B cell (primary cell): ENCODE results near the gene FAM210B. TPM values are rescaled to one million over a fixed set of nuclear protein-coding genes. Genes with fewer than 3 reads are reported as not detected.

Experiments used
- ATAC-seq: fragments of 200-7000 bp; cut with Tn5 transposase; one replicate; pipeline ENCODE4 v1.10.0; 2021; ENCODE audit warnings: low read depth, mild to moderate bottlenecking, moderate number of reproducible peaks, moderate library complexity
- CTCF ChIA-PET: fragments of 350-600 bp; sonication (Branson Sonifier 250); formaldehyde crosslinking; loops from one replicate; lab custom pipeline; 2021; ENCODE audit warnings: antibody characterized with exemption, inconsistent platforms; lab: Charles Lee
- POLR2A ChIA-PET: fragments of 350-600 bp; sonication (Branson Sonifier 250); formaldehyde crosslinking; loops from one replicate; lab custom pipeline; 2021; ENCODE audit warnings: antibody characterized with exemption; lab: Charles Lee
- DNase-seq: peaks from one replicate; pipeline ENCODE4 v3.0.0; 2013
- H2AFZ ChIP-seq: 2 replicates; pipeline ENCODE4 v1.6.1; 2012; ENCODE audit warnings: mild to moderate bottlenecking, low read depth, low read length; ENCODE audit not compliant: insufficient read depth, poor library complexity, severe bottlenecking
- H3K27ac ChIP-seq, 2 donors: 1 replicate in 1 of 2; 2 replicates in 1 of 2; pipeline ENCODE4 v1.5.1; 2012 to 2013; ENCODE audit warnings: low read length in 2 of 2, mild to moderate bottlenecking in 2 of 2, moderate library complexity in 1 of 2
- H3K27me3 ChIP-seq, 4 experiments: fragments of 200-600 bp in 1 of 4; sonication (generic) in 1 of 4; replicated peaks in 1 of 4; 1 replicate in 2 of 4; 2 replicates in 2 of 4; pipeline versions ENCODE4 v1.6.1 to v1.7.0; 2013 to 2016; ENCODE audit warnings: low read length in 3 of 4, mild to moderate bottlenecking in 2 of 4, mixed read lengths in 1 of 4, moderate library complexity in 1 of 4; ENCODE audit not compliant: insufficient read depth in 4 of 4, control insufficient read depth in 3 of 4; ENCODE audit errors: control extremely low read depth in 1 of 4
- H3K36me3 ChIP-seq, 2 experiments: replicated peaks in 1 of 2; 1 replicate in 1 of 2; 2 replicates in 1 of 2; pipeline versions ENCODE4 v1.6.1 to v1.7.1; 2013; ENCODE audit warnings: low read length in 1 of 2; ENCODE audit not compliant: insufficient read depth in 2 of 2, control insufficient read depth in 1 of 2; ENCODE audit errors: control extremely low read depth in 1 of 2, extremely low read depth in 1 of 2
- H3K4me1 ChIP-seq, 2 donors: fragments of 200-600 bp in 1 of 2; sonication (generic) in 1 of 2; 1 replicate in 1 of 2; 2 replicates in 1 of 2; pipeline versions ENCODE4 v1.5.1 to v1.6.1; 2013 to 2017; ENCODE audit warnings: low read length in 2 of 2; ENCODE audit not compliant: control insufficient read depth in 2 of 2, insufficient read depth in 2 of 2
- H3K4me2 ChIP-seq: replicated peaks from 2 replicates; pipeline ENCODE3; 2012; ENCODE audit warnings: mild to moderate bottlenecking, low read depth, low read length; ENCODE audit not compliant: poor library complexity, severe bottlenecking
- H3K4me3 ChIP-seq, 5 experiments: fragments of 200-600 bp in 1 of 5; sonication (generic) in 1 of 5; 1 replicate in 3 of 5; 2 replicates in 2 of 5; pipeline versions ENCODE4 v1.5.1 to v1.7.0; 2011 to 2016; ENCODE audit warnings: low read length in 4 of 5, mild to moderate bottlenecking in 4 of 5, low read depth in 2 of 5, control low read depth in 1 of 5, moderate library complexity in 1 of 5; ENCODE audit not compliant: insufficient read depth in 1 of 5; ENCODE audit errors: control extremely low read depth in 1 of 5, extremely low read depth in 1 of 5
- H3K79me2 ChIP-seq: fragments of 200-600 bp; sonication (generic); one replicate; pipeline ENCODE4 v1.6.0; 2016; ENCODE audit warnings: low read length; ENCODE audit not compliant: control insufficient read depth, insufficient read depth
- H3K9ac ChIP-seq: fragments of 200-600 bp; sonication (generic); 2 replicates; pipeline ENCODE4 v1.6.1; 2017; ENCODE audit warnings: mild to moderate bottlenecking, low read length, moderate library complexity
- H3K9me3 ChIP-seq, 3 donors: one replicate each; pipeline versions ENCODE4 v1.6.1 to v1.7.1; 2013; ENCODE audit warnings: low read length in 2 of 3; ENCODE audit not compliant: control insufficient read depth in 2 of 3, insufficient read depth in 1 of 3; ENCODE audit errors: control extremely low read depth in 1 of 3
- H4K20me1 ChIP-seq: 2 replicates; pipeline ENCODE4 v1.6.0; 2012; ENCODE audit warnings: mild to moderate bottlenecking, low read length; ENCODE audit not compliant: insufficient read depth, control insufficient read depth, poor library complexity, severe bottlenecking
- H3K27ac Mint-ChIP-seq: one replicate; pipeline ENCODE4 v1.8.0; 2021; ENCODE audit warnings: mixed read lengths
- H3K27me3 Mint-ChIP-seq: one replicate; pipeline ENCODE4 v1.8.0; 2021; ENCODE audit warnings: mixed read lengths
- H3K4me1 Mint-ChIP-seq: one replicate; pipeline ENCODE4 v1.8.0; 2021; ENCODE audit warnings: mixed read lengths
- H3K4me3 Mint-ChIP-seq: one replicate; pipeline ENCODE4 v1.8.0; 2021; ENCODE audit warnings: mixed read lengths
- H3K9me3 Mint-ChIP-seq: one replicate; pipeline ENCODE4 v1.8.0; 2022; ENCODE audit warnings: mixed read lengths; ENCODE audit not compliant: insufficient read depth
- EZH2 ChIP-seq: IDR thresholded peaks from 2 replicates; pipeline ENCODE4 v1.6.1; 2012; ENCODE audit warnings: borderline replicate concordance, low read depth, mild to moderate bottlenecking, moderate library complexity, low read length; ENCODE audit not compliant: insufficient read depth, poor library complexity, severe bottlenecking
- WGBS: methylation state at CpG from one replicate; pipeline ENCODE4 v1.1.5; 2013; ENCODE audit warnings: missing lambda C conversion rate; ENCODE audit not compliant: insufficient coverage; 5-methylcytosine and 5-hydroxymethylcytosine counted together
- intact Hi-C: fragments of 100-400 bp; cut with micrococcal nuclease; formaldehyde crosslinking; loops from one replicate; pipeline ENCODE4 v1.10.0; 2022
- polyA plus RNA-seq: library from polyadenylated mRNA; depleted of rRNA; stranded (reverse); fragments of >200 nt; gene quantifications from 2 replicates; pipeline ENCODE4 v1.2.3, GENCODE V29; 2012
- total RNA-seq, 2 donors: library from RNA; stranded (reverse); fragments of 120-200 nt in 1 of 2; gene quantifications; 1 replicate in 1 of 2; 2 replicates in 1 of 2; pipeline versions ENCODE4 v1.2.3 to v1.2.4, GENCODE V29; 2013 to 2022
- TF ChIP-seq, protein P1 (sequence below): fragments of 200-600 bp; IDR thresholded peaks from one replicate; pipeline ENCODE4 v1.8.0; 2022; ENCODE audit warnings: antibody characterized with exemption, mild to moderate bottlenecking

The FAM210B gene
- total and polyA plus RNA-seq, 2 donors (not counting 1 experiment from before 2014, with no cell fraction given), result 4.0 to 13.6 TPM

DNA sequence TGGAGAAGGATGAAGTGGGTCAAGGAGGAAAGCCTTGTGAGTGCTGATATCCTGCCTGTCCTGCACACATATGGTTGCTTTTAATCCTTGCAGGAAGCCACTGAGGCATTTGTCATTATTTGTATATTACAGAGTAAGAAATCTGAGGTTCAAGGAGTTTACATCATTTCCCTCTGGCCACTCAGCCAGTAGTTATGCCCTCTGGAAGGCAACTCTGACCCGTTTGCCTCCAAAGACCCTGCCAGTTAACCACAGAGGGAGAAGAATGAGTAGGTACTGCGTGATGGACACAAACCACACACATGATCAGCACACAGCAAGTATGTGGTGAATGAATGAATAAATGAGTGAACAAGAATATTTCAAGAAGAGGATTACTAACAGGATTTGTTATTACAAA, 7.9 kb upstream of the FAM210B start:
- H3K27me3 Mint-ChIP-seq, result peaks cover 45% of the 10 kb centered on the region
- no peaks in the 10 kb centered on the region for H3K9me3 Mint-ChIP-seq
- ChIA-PET POLR2A (no interaction called here), CTCF (no interaction called here)
- no peaks in the 10 kb centered on the region for H3K4me1 Mint-ChIP-seq
- H4K20me1 ChIP-seq, result no peaks in the 10 kb centered on the region
- H3K9me3 ChIP-seq, result no peaks in the 10 kb centered on the region
- no peaks in the 10 kb centered on the region for H3K79me2 ChIP-seq
- no CpG with 5 or more reads among the region's 2 CpGs for WGBS
- peaks cover 0 to 12% (median 7%) of the 10 kb centered on the region in 4 experiments for H3K27me3 ChIP-seq
- no peak for DNase-seq
- no peak overlapping the region for H3K9ac ChIP-seq
- no peak overlapping the region for H3K4me3 ChIP-seq
- no peak overlapping the region for H3K4me2 ChIP-seq
- intact Hi-C loops, result no loop called here
- H3K27ac Mint-ChIP-seq, result no peak overlapping the region
- TF ChIP-seq EZH2, result no peak
- TF ChIP-seq, protein P1, sequence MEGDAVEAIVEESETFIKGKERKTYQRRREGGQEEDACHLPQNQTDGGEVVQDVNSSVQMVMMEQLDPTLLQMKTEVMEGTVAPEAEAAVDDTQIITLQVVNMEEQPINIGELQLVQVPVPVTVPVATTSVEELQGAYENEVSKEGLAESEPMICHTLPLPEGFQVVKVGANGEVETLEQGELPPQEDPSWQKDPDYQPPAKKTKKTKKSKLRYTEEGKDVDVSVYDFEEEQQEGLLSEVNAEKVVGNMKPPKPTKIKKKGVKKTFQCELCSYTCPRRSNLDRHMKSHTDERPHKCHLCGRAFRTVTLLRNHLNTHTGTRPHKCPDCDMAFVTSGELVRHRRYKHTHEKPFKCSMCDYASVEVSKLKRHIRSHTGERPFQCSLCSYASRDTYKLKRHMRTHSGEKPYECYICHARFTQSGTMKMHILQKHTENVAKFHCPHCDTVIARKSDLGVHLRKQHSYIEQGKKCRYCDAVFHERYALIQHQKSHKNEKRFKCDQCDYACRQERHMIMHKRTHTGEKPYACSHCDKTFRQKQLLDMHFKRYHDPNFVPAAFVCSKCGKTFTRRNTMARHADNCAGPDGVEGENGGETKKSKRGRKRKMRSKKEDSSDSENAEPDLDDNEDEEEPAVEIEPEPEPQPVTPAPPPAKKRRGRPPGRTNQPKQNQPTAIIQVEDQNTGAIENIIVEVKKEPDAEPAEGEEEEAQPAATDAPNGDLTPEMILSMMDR, result no peak
- H3K4me1 ChIP-seq, result no peaks in the 10 kb centered on the region
- ATAC-seq, result no peak
- H3K36me3 ChIP-seq, result no peaks in the 10 kb centered on the region
- H3K27ac ChIP-seq, result no peak overlapping the region
- no peak overlapping the region for H2AFZ ChIP-seq
- no peak overlapping the region for H3K4me3 Mint-ChIP-seq

DNA sequence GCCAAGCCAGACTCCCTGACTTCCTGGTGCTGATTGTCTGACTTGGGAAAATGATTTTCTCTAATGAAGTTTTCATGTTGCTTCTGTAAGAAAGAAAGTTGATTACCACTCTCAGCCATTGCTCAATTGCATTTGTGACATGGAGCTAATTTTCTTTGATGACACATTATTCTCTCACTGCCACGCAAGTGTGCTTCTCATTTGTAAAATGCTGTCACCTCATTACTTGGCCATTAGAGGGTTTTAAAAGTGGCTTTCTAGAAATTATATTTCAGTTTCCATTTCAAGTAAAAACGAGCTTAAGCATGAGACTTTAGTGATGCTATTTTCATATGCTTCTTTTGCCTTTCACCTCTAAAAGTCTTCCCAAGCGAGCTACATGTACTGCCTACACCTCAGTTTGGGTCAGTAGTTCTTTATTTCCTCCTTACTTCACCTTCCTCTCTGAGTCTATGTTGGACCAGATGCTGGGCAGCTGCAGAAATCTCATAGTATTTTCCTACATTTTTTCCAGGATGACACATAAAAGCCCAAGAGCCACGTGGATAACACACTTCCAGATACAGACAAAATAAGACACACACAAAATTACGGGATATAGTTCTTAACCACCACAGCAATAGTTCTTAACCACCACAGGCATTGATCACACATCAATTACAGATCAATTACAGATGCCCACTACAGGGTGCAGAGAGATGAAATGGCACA, 6.3 kb upstream of the FAM210B start:
- Histone ChIP-seq H3K9me3 (no peaks in the 10 kb centered on the region), H3K79me2 (no peaks in the 10 kb centered on the region), H3K27me3 (peaks cover 0 to 9% (median 7%) of the 10 kb centered on the region in 4 experiments), H3K4me3 (no peak overlapping the region), H3K4me1 (no peaks in the 10 kb centered on the region), H3K36me3 (no peaks in the 10 kb centered on the region), H2AFZ (no peak overlapping the region), H4K20me1 (no peaks in the 10 kb centered on the region), H3K9ac (no peak overlapping the region), H3K27ac (no peak overlapping the region), H3K4me2 (no peak overlapping the region)
- Mint-ChIP-seq H3K9me3 (no peaks in the 10 kb centered on the region), H3K4me1 (no peaks in the 10 kb centered on the region), H3K4me3 (no peak overlapping the region), H3K27me3 (peaks cover 39% of the 10 kb centered on the region), H3K27ac (no peak overlapping the region)
- no peak for ATAC-seq
- POLR2A ChIA-PET, result no interaction called here
- CTCF ChIA-PET, result no interaction called here
- WGBS, result 63% methylated on average over 3 of the region's 5 CpGs
- TF ChIP-seq, protein P1, result no peak
- no peak for TF ChIP-seq EZH2
- DNase-seq, result no peak
- intact Hi-C loops, result no loop called here
